HG03108 (cell line): Measurements from ENCODE around the gene OR5D13.

Experiments used
- ATAC-seq: cut with Tn5 transposase; IDR thresholded peaks from one replicate; pipeline ENCODE4 v1.9.1; 2021; ENCODE audit warnings: moderate library complexity; ENCODE audit not compliant: unreplicated experiment

OR5D13 gene

GRCh38 chr11:55773138-55773537 lies at the start of gene OR5D13:
OR5D13 (plus strand) TSS chr11:55773438; CDS start chr11:55773438, 0 bp downstream.
- no peak for ATAC-seq

DNA sequence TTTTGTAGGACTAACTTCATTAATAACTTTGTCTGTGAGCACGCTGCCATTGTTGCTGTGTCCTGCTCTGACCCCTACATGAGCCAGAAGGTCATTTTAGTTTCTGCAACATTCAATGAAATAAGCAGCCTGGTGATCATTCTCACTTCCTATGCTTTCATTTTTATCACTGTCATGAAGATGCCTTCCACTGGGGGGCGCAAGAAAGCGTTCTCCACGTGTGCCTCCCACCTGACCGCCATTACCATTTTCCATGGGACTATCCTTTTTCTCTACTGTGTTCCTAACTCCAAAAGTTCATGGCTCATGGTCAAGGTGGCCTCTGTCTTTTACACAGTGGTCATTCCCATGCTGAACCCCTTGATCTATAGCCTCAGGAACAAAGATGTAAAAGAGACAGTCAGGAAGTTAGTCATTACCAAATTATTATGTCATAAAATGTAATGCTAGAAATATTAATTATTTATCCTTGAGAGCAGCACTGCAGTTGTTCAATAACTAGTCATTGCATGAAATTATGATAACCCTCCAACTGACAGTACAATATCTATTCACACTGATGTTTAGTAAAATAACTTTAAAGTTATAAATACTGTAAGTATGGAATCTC lies 46.4 kb upstream of the OR5D13 start:
- ATAC-seq: no peak

GRCh38 chr11:55732936-55733335 lies 40.3 kb upstream of the OR5D13 start:
- ATAC-seq: no peak

- ATAC-seq: no peak
These were observed 18.4 kb downstream of the OR5D13 start for GRCh38 chr11:55791606-55792005.

- ATAC-seq: no peak
These were observed 20.1 kb downstream of the OR5D13 start for GRCh38 chr11:55793321-55793720.

GRCh38 chr11:55795256-55795655 lies 22.0 kb downstream of the OR5D13 start, which contains the start of gene OR5D14:
OR5D14 (plus strand) TSS chr11:55795556; CDS start chr11:55795556, 0 bp downstream.
- no peak for ATAC-seq

DNA sequence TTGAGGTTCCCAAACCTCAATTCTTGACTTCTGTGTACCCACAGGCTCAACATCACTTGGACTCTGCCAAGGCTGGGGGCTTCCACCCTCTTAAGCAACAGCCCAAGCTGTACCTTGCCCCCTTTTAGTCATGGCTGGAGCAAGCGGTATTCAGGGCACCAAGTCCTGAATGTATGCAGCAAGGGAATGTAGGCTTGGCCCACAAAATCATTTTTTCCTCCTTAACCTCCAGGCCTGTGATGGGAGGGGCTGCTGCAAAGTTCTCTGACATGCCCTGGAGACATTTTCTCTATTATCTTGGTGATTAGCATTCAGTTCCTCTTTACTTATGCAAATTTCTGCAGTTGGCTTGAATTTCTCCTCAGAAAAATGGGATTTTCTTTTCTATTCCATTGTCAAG lies 33.0 kb downstream of the OR5D13 start:
- ATAC-seq: no peak

DNA sequence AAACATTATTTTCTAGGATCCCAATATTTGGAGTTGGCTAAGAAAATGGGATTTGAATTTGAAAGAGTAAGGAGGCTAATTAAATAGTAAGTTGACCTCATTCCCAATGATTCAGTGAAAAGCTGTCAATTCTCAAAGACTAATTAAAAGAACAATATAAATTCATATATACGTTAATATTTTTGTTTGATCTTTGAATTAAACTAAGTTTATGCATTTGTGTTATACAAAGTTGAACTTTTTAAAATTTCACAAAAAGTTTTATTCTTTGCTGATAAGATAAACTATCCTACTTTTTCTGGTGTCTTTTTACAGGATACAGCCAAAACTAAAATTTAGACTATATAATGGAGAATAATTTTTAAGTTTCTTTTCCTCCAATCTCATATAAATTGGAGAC lies 37.8 kb downstream of the OR5D13 start, which contains the start of gene OR5L1:
OR5L1 (plus strand) TSS at position 301 of the 400 bp plus-strand sequence. CDS start 100 bp downstream, outside the sequence.
- no peak for ATAC-seq

DNA sequence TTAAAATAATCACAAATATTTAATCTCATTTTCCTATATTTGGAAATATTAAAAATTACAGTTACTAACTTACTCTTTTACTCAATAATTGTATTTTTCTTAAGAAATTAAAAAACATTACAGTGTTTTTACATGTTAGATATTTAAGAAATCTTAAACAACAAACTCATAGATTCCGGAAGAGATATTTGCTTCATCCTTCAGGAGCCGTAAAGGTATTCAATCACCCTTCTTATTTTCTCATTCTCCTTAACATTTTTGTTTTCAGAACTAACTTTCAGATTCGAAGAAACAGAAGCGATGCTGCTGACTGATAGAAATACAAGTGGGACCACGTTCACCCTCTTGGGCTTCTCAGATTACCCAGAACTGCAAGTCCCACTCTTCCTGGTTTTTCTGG lies 46.1 kb downstream of the OR5D13 start, which contains the start of gene OR5D18:
OR5D18 (plus strand) TSS at position 301 of the 400 bp plus-strand sequence; CDS start at position 301, 0 bp downstream.
- no peak for ATAC-seq
